Liver (tissue), 9 donors: Measurements from ENCODE around the gene SP140. TPM values are rescaled to one million over a fixed set of nuclear protein-coding genes. Genes with fewer than 3 reads are reported as not detected.

Experiments
- DNase-seq: peaks from one replicate; pipeline ENCODE4 v3.0.0-alpha.2; 2017; ENCODE audit warnings: low spot score
- H3K27ac ChIP-seq, 2 donors: one replicate each; pipeline ENCODE4 v1.7.0; 2013; ENCODE audit warnings: inconsistent platforms in 2 of 2, low read length in 2 of 2, control low read depth in 1 of 2, low read depth in 1 of 2, mild to moderate bottlenecking in 1 of 2
- H3K27me3 ChIP-seq, 4 donors: one replicate each; pipeline versions ENCODE4 v1.6.1 to v1.7.0; 2013; ENCODE audit warnings: low read length in 3 of 4, inconsistent platforms in 1 of 4, mild to moderate bottlenecking in 1 of 4, moderate library complexity in 1 of 4; ENCODE audit not compliant: control insufficient read depth in 4 of 4, insufficient read depth in 4 of 4
- H3K36me3 ChIP-seq, 4 donors: one replicate each; pipeline versions ENCODE4 v1.6.1 to v1.7.0; 2013; ENCODE audit warnings: low read length in 3 of 4, mild to moderate bottlenecking in 3 of 4, low read depth in 1 of 4, moderate library complexity in 1 of 4; ENCODE audit not compliant: control insufficient read depth in 4 of 4, insufficient read depth in 3 of 4
- H3K4me1 ChIP-seq, 4 donors: one replicate each; pipeline versions ENCODE4 v1.6.1 to v1.7.0; 2013; ENCODE audit warnings: low read length in 3 of 4, mild to moderate bottlenecking in 3 of 4, moderate library complexity in 1 of 4; ENCODE audit not compliant: control insufficient read depth in 4 of 4, insufficient read depth in 4 of 4
- H3K4me3 ChIP-seq, 3 donors: one replicate each; pipeline versions ENCODE4 v1.6.1 to v1.7.0; 2013; ENCODE audit warnings: low read length in 3 of 3, control low read depth in 1 of 3, low read depth in 1 of 3, mild to moderate bottlenecking in 1 of 3
- H3K9ac ChIP-seq, 2 donors: one replicate each; pipeline ENCODE4 v1.7.0; 2013; ENCODE audit warnings: low read length in 2 of 2, mild to moderate bottlenecking in 2 of 2, moderate library complexity in 2 of 2, control low read depth in 1 of 2, low read depth in 1 of 2
- H3K9me3 ChIP-seq, 4 donors: one replicate each; pipeline versions ENCODE4 v1.6.1 to v1.7.0; 2013; ENCODE audit warnings: low read length in 3 of 4; ENCODE audit not compliant: control insufficient read depth in 4 of 4
- CTCF ChIP-seq: fragments of 150-350 bp; IDR thresholded peaks from 2 replicates; pipeline ENCODE4 v1.5.1; 2017; ENCODE audit warnings: improper control_type of control experiment, low read depth, low read length; ENCODE audit not compliant: missing input control
- EGR1 ChIP-seq, 2 donors: IDR thresholded peaks; 2 replicates each; pipeline ENCODE4 v1.6.1; 2016 to 2018; ENCODE audit warnings: antibody characterized with exemption in 2 of 2, low read depth in 2 of 2
- FOXA1 ChIP-seq: IDR thresholded peaks from 2 replicates; pipeline ENCODE4 v1.6.1; 2016; ENCODE audit warnings: antibody characterized with exemption
- FOXA2 ChIP-seq: IDR thresholded peaks from 2 replicates; pipeline ENCODE4 v1.6.1; 2016; ENCODE audit warnings: antibody characterized with exemption
- GABPA ChIP-seq, 2 donors: IDR thresholded peaks in 1 of 2; conservative IDR thresholded peaks in 1 of 2; 2 replicates each; pipeline ENCODE4 v1.6.1; 2016; ENCODE audit warnings: antibody characterized with exemption in 2 of 2, mild to moderate bottlenecking in 1 of 2, moderate library complexity in 1 of 2
- HNF4A ChIP-seq, 2 donors: conservative IDR thresholded peaks; 2 replicates each; pipeline ENCODE4 v1.6.1; 2016; ENCODE audit warnings: antibody characterized with exemption in 2 of 2, mild to moderate bottlenecking in 2 of 2
- HNF4G ChIP-seq: IDR thresholded peaks from 2 replicates; pipeline ENCODE4 v1.6.1; 2016; ENCODE audit warnings: antibody characterized with exemption
- JUND ChIP-seq, 2 donors: IDR thresholded peaks; 2 replicates each; pipeline ENCODE4 v1.6.1; 2016; ENCODE audit warnings: antibody characterized with exemption in 2 of 2
- NR2F2 ChIP-seq: IDR thresholded peaks from 2 replicates; pipeline ENCODE4 v1.6.1; 2016; ENCODE audit warnings: antibody characterized with exemption
- RAD21 ChIP-seq, 2 donors: IDR thresholded peaks; 2 replicates each; pipeline ENCODE4 v1.6.1; 2016; ENCODE audit warnings: antibody characterized with exemption in 2 of 2, mild to moderate bottlenecking in 2 of 2
- RXRA ChIP-seq, 2 donors: IDR thresholded peaks; 2 replicates each; pipeline ENCODE4 v1.6.1; 2017 to 2018; ENCODE audit warnings: antibody characterized with exemption in 2 of 2, mild to moderate bottlenecking in 1 of 2
- SP1 ChIP-seq: IDR thresholded peaks from 2 replicates; pipeline ENCODE4 v1.6.1; 2018; ENCODE audit warnings: antibody characterized with exemption, mild to moderate bottlenecking
- TAF1 ChIP-seq: conservative IDR thresholded peaks from 2 replicates; pipeline ENCODE4 v1.6.1; 2016; ENCODE audit warnings: antibody characterized with exemption, mild to moderate bottlenecking
- YY1 ChIP-seq: IDR thresholded peaks from 2 replicates; pipeline ENCODE4 v1.6.1; 2016; ENCODE audit warnings: antibody characterized with exemption, mild to moderate bottlenecking
- ZBTB33 ChIP-seq: IDR thresholded peaks from 2 replicates; pipeline ENCODE4 v1.6.1; 2016; ENCODE audit warnings: antibody characterized with exemption
- WGBS: extraction: QIAGEN DNeasy Blood & Tissue Kit; methylation state at CpG from one replicate; pipeline ENCODE4 v1.1.7; 2013; 5-methylcytosine and 5-hydroxymethylcytosine counted together
- polyA plus RNA-seq, 2 donors: library from polyadenylated mRNA; stranded (reverse) in 1 of 2; unstranded in 1 of 2; fragments of 200-250 nt in 1 of 2; fragments of >200 nt in 1 of 2; fragmentation: Nextera tagmentation in 1 of 2; extraction: Ambion mirVana in 1 of 2; gene quantifications; one replicate each; pipeline versions ENCODE4 v1.2.1 to v1.2.3, GENCODE V29; 2013 to 2015
- total RNA-seq, 2 donors: library from RNA; depleted of rRNA; stranded (reverse); fragments of >200 nt; gene quantifications; one replicate each; pipeline ENCODE4 v1.2.3, GENCODE V29; 2014
- TF ChIP-seq, protein P1 (sequence below): IDR thresholded peaks from 2 replicates; pipeline ENCODE4 v1.6.1; 2016; ENCODE audit warnings: antibody characterized with exemption, mild to moderate bottlenecking
- donor health status: healthy.
- donor health status: healthy.
- donor health status: healthy.
- donor health status: healthy.
- donor health status: healthy.

The SP140 gene
- total and polyA plus RNA-seq, 4 donors = 0.40 to 1.8 (median 0.77) TPM

- Histone ChIP-seq H3K4me1 (no peaks in the 10 kb centered on the region), H3K9me3 (no peaks in the 10 kb centered on the region), H3K27ac (no peak overlapping the region), H3K4me3 (no peak overlapping the region), H3K36me3 (peaks cover 0 to 3% (median 0%) of the 10 kb centered on the region in 4 donors), H3K9ac (no peak overlapping the region), H3K27me3 (no peaks in the 10 kb centered on the region)
- WGBS = 81% methylated on average over 4 of the region's 4 CpGs
- DNase-seq = no peak
- TF ChIP-seq RAD21 (IDR thresholded peaks at IDR 0.05) = no peak
Measured at GRCh38 chr2:230266638-230267037, 41.1 kb downstream of the SP140 start.

DNA sequence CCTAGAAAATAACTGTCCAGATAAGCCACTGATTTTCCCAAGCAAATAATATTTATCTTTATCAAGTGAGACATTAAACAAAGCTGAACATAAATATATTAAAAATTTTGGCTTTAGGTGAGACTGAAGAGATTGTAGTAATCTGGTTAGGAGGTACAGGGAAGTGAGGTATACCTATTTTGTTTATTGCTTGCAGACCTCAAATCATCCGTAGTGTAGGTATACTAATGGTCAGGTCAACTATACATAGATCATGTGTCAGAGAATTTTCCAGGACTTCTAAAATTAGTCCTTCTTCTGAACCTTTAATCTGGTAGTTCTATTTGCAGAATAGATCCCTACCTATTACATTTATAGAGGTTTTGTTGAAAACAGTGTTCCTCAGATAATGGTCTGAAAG is 41.5 kb downstream of the SP140 start:
- Histone ChIP-seq H3K36me3 (peaks cover 0 to 3% (median 0%) of the 10 kb centered on the region in 4 donors), H3K9ac (no peak overlapping the region), H3K4me3 (no peak overlapping the region), H3K27ac (no peak overlapping the region), H3K4me1 (no peaks in the 10 kb centered on the region), H3K9me3 (no peaks in the 10 kb centered on the region), H3K27me3 (no peaks in the 10 kb centered on the region)
- TF ChIP-seq HNF4G = no peak
- no peak for TF ChIP-seq TAF1
- no peak for TF ChIP-seq HNF4A (conservative IDR thresholded peaks at IDR 0.05)
- no peak for TF ChIP-seq FOXA2
- no peak for TF ChIP-seq ZBTB33
- no peak for TF ChIP-seq YY1
- TF ChIP-seq JUND (IDR thresholded peaks at IDR 0.05) = no peak
- TF ChIP-seq CTCF = no peak
- TF ChIP-seq EGR1 (IDR thresholded peaks at IDR 0.05; ENCODE audit: low read depth in 2 of 2) = no peak
- TF ChIP-seq, protein P1, sequence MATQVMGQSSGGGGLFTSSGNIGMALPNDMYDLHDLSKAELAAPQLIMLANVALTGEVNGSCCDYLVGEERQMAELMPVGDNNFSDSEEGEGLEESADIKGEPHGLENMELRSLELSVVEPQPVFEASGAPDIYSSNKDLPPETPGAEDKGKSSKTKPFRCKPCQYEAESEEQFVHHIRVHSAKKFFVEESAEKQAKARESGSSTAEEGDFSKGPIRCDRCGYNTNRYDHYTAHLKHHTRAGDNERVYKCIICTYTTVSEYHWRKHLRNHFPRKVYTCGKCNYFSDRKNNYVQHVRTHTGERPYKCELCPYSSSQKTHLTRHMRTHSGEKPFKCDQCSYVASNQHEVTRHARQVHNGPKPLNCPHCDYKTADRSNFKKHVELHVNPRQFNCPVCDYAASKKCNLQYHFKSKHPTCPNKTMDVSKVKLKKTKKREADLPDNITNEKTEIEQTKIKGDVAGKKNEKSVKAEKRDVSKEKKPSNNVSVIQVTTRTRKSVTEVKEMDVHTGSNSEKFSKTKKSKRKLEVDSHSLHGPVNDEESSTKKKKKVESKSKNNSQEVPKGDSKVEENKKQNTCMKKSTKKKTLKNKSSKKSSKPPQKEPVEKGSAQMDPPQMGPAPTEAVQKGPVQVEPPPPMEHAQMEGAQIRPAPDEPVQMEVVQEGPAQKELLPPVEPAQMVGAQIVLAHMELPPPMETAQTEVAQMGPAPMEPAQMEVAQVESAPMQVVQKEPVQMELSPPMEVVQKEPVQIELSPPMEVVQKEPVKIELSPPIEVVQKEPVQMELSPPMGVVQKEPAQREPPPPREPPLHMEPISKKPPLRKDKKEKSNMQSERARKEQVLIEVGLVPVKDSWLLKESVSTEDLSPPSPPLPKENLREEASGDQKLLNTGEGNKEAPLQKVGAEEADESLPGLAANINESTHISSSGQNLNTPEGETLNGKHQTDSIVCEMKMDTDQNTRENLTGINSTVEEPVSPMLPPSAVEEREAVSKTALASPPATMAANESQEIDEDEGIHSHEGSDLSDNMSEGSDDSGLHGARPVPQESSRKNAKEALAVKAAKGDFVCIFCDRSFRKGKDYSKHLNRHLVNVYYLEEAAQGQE = no peak
- TF ChIP-seq SP1 = no peak
- TF ChIP-seq GABPA (IDR thresholded peaks at IDR 0.05 in 1 of 2, conservative IDR thresholded peaks at IDR 0.05 in 1 of 2) = no peak
- TF ChIP-seq FOXA1 = no peak
- TF ChIP-seq RXRA (IDR thresholded peaks at IDR 0.05) = no peak
- TF ChIP-seq NR2F2 = no peak
- no peak for DNase-seq
- 97% methylated on average over 1 of the region's 1 CpG for WGBS
